H9 (cell line): Measurements from ENCODE around the gene FBXL14. TPM values are rescaled to one million over a fixed set of nuclear protein-coding genes. Genes with fewer than 3 reads are reported as not detected.

Source experiments
- DNase-seq: peaks from one replicate; pipeline ENCODE4 v3.0.0-alpha.2; 2017
- H2AFZ ChIP-seq: one replicate; pipeline ENCODE4 v1.6.1; 2013; ENCODE audit warnings: mild to moderate bottlenecking, low read length, control low read depth, moderate library complexity
- H2AK5ac ChIP-seq: 2 replicates; pipeline ENCODE4 v1.6.1; 2013; ENCODE audit warnings: low read length, control low read depth, mixed read lengths; ENCODE audit not compliant: insufficient read length
- H2BK120ac ChIP-seq: one replicate; pipeline ENCODE4 v1.6.1; 2013; ENCODE audit warnings: low read depth, mild to moderate bottlenecking, low read length, control low read depth, inconsistent platforms; ENCODE audit not compliant: poor library complexity, severe bottlenecking
- H2BK12ac ChIP-seq: 2 replicates; pipeline ENCODE4 v1.6.1; 2013; ENCODE audit warnings: low read length, control low read depth, mixed read lengths, low read depth; ENCODE audit not compliant: insufficient read length
- H2BK15ac ChIP-seq: 2 replicates; pipeline ENCODE4 v1.6.1; 2013; ENCODE audit warnings: low read depth, low read length, control low read depth
- H2BK20ac ChIP-seq: one replicate; pipeline ENCODE4 v1.6.1; 2013; ENCODE audit warnings: low read depth, mild to moderate bottlenecking, low read length, control low read depth, inconsistent platforms; ENCODE audit not compliant: poor library complexity, severe bottlenecking
- H2BK5ac ChIP-seq: 2 replicates; pipeline ENCODE4 v1.6.1; 2013; ENCODE audit warnings: low read length, control low read depth, mixed read lengths; ENCODE audit not compliant: insufficient read length
- H3K14ac ChIP-seq: 2 replicates; pipeline ENCODE4 v1.6.1; 2013; ENCODE audit warnings: low read length, control low read depth; ENCODE audit not compliant: insufficient read depth
- H3K18ac ChIP-seq: 2 replicates; pipeline ENCODE4 v1.6.1; 2013; ENCODE audit warnings: low read depth, mild to moderate bottlenecking, mixed read lengths, low read length, control low read depth; ENCODE audit not compliant: insufficient read length
- H3K23ac ChIP-seq: 2 replicates; pipeline ENCODE4 v1.6.1; 2013; ENCODE audit warnings: low read length, control low read depth, mixed read lengths, low read depth; ENCODE audit not compliant: insufficient read length
- H3K23me2 ChIP-seq: 2 replicates; pipeline ENCODE4 v1.6.1; 2013; ENCODE audit warnings: low read depth, mild to moderate bottlenecking, mixed read lengths, low read length, control low read depth; ENCODE audit not compliant: insufficient read length, poor library complexity, severe bottlenecking
- H3K27ac ChIP-seq: 2 replicates; pipeline ENCODE4 v1.5.1; 2013; ENCODE audit warnings: low read length, control low read depth, mixed read lengths, low read depth; ENCODE audit not compliant: insufficient read length
- H3K27me3 ChIP-seq: 2 replicates; pipeline ENCODE4 v1.6.1; 2013; ENCODE audit warnings: low read length, control low read depth, inconsistent platforms; ENCODE audit not compliant: insufficient read depth
- H3K4ac ChIP-seq: 2 replicates; pipeline ENCODE4 v1.6.1; 2013; ENCODE audit warnings: low read depth, mild to moderate bottlenecking, control low read depth, inconsistent platforms, low read length, moderate library complexity
- H3K4me1 ChIP-seq: 2 replicates; pipeline ENCODE4 v1.6.1; 2013; ENCODE audit warnings: low read length, control low read depth, inconsistent platforms; ENCODE audit not compliant: insufficient read depth
- H3K4me2 ChIP-seq: 2 replicates; pipeline ENCODE4 v1.6.1; 2013; ENCODE audit warnings: low read length, control low read depth, mixed read lengths; ENCODE audit not compliant: insufficient read length, insufficient read depth
- H3K56ac ChIP-seq: 2 replicates; pipeline ENCODE4 v1.6.1; 2013; ENCODE audit warnings: low read depth, mild to moderate bottlenecking, mixed read lengths, low read length, control low read depth; ENCODE audit not compliant: insufficient read length
- H3K79me1 ChIP-seq: 2 replicates; pipeline ENCODE4 v1.6.1; 2013; ENCODE audit warnings: low read depth, mild to moderate bottlenecking, moderate library complexity, low read length, control low read depth, inconsistent platforms; ENCODE audit not compliant: insufficient read depth, poor library complexity, severe bottlenecking
- H3K79me2 ChIP-seq: 2 replicates; pipeline ENCODE4 v1.6.1; 2013; ENCODE audit warnings: low read length, control low read depth, inconsistent platforms; ENCODE audit not compliant: insufficient read depth
- H3K9ac ChIP-seq: 2 replicates; pipeline ENCODE4 v1.6.1; 2013; ENCODE audit warnings: low read length, control low read depth, mixed read lengths; ENCODE audit not compliant: insufficient read length; ENCODE audit errors: extremely low read depth
- H3K9me3 ChIP-seq: one replicate; pipeline ENCODE4 v1.6.1; 2013; ENCODE audit warnings: low read depth, low read length, inconsistent platforms; ENCODE audit not compliant: control insufficient read depth
- H3T11ph ChIP-seq: one replicate; pipeline ENCODE4 v1.6.1; 2013; ENCODE audit warnings: mild to moderate bottlenecking, low read length, control low read depth, inconsistent platforms
- H4K20me1 ChIP-seq: one replicate; pipeline ENCODE4 v1.6.1; 2013; ENCODE audit not compliant: control insufficient read depth, insufficient read length, insufficient read depth
- H4K5ac ChIP-seq: 2 replicates; pipeline ENCODE4 v1.6.1; 2013; ENCODE audit warnings: low read depth, mild to moderate bottlenecking, mixed read lengths, low read length, control low read depth; ENCODE audit not compliant: insufficient read length
- H4K8ac ChIP-seq: replicated peaks from 2 replicates; pipeline ENCODE4 v1.6.1; 2013; ENCODE audit warnings: low read length, control low read depth, mixed read lengths, low read depth; ENCODE audit not compliant: insufficient read length
- H4K91ac ChIP-seq: 2 replicates; pipeline ENCODE4 v1.6.1; 2013; ENCODE audit warnings: low read depth, mild to moderate bottlenecking, moderate library complexity, mixed read lengths, low read length, control low read depth; ENCODE audit not compliant: insufficient read length
- H3K27ac Mint-ChIP-seq, 3 experiments: 2 replicates in 2 of 3; 3 replicates in 1 of 3; pipeline ENCODE4 v1.8.0; 2020 to 2021; ENCODE audit warnings: mixed read lengths in 3 of 3, mild to moderate bottlenecking in 1 of 3, moderate library complexity in 1 of 3
- H3K27me3 Mint-ChIP-seq: 2 replicates; pipeline ENCODE4 v1.8.0; 2021; ENCODE audit warnings: low read depth, mild to moderate bottlenecking, moderate library complexity, mixed read lengths
- H3K36me3 Mint-ChIP-seq, 3 experiments: 2 replicates in 2 of 3; 3 replicates in 1 of 3; pipeline ENCODE4 v1.8.0; 2020 to 2021; ENCODE audit warnings: low read depth in 3 of 3, mixed read lengths in 3 of 3; ENCODE audit not compliant: insufficient read depth in 1 of 3
- H3K4me1 Mint-ChIP-seq, 2 experiments: 2 replicates each; pipeline ENCODE4 v1.8.0; 2020; ENCODE audit warnings: mixed read lengths in 2 of 2
- H3K4me3 Mint-ChIP-seq, 2 experiments: 2 replicates in 1 of 2; 3 replicates in 1 of 2; pipeline ENCODE4 v1.8.0; 2020 to 2021; ENCODE audit warnings: mild to moderate bottlenecking in 2 of 2, mixed read lengths in 2 of 2, moderate library complexity in 1 of 2
- H3K9me3 Mint-ChIP-seq, 2 experiments: 2 replicates in 1 of 2; 3 replicates in 1 of 2; pipeline ENCODE4 v1.8.0; 2020; ENCODE audit warnings: mild to moderate bottlenecking in 2 of 2, mixed read lengths in 2 of 2, moderate library complexity in 1 of 2
- CTCF ChIP-seq: fragments of 200-600 bp; sonication (generic); conservative IDR thresholded peaks from 3 replicates; pipeline ENCODE4 v1.8.0; 2021; ENCODE audit warnings: antibody characterized with exemption, mild to moderate bottlenecking
- WGBS: extraction: QIAGEN DNeasy Blood & Tissue Kit; methylation state at CpG from one replicate; pipeline ENCODE4 v1.1.7; 2013; ENCODE audit warnings: missing lambda C conversion rate, low lambda C conversion rate, mixed read lengths; ENCODE audit not compliant: insufficient read length; ENCODE audit errors: extremely low coverage; 5-methylcytosine and 5-hydroxymethylcytosine counted together
- total RNA-seq: library from RNA; stranded (reverse); gene quantifications from 2 replicates; pipeline ENCODE4 v1.2.1, GENCODE V29; 2021

The FBXL14 gene
- total RNA-seq, 1 experiment from 2014 or later: 15.6 TPM

GRCh38 chr12:1605129-1606020, 11.0 kb upstream of the FBXL14 start:
- Histone ChIP-seq H2BK12ac (no peak overlapping the region), H2AFZ (no peak overlapping the region), H3K79me2 (no peaks in the 10 kb centered on the region), H3K23ac (no peak overlapping the region), H3K4me1 (0 out of 2 replicates have a peak, but pooled peaks cover 2% of the 10 kb centered on the region), H3K27me3 (peaks cover 2% of the 10 kb centered on the region; the same call in 1 of the 2 replicates), H2BK120ac (no peak overlapping the region), H3K79me1 (no peaks in the 10 kb centered on the region), H2BK5ac (no peak overlapping the region), H4K8ac (no peak overlapping the region), H4K20me1 (no peaks in the 10 kb centered on the region), H3K56ac (no peak overlapping the region), H4K5ac (no peak overlapping the region), H4K91ac (no peak overlapping the region), H2AK5ac (no peak overlapping the region), H3K9ac (no peak overlapping the region), H3K23me2 (peaks cover 6% of the 10 kb centered on the region), H3K9me3 (no peaks in the 10 kb centered on the region), H3K18ac (no peak overlapping the region), H3K14ac (no peak overlapping the region), H3T11ph (no peak overlapping the region), H3K4me2 (peak overlapping the region; percentile 52), H2BK15ac (no peak overlapping the region), H2BK20ac (no peak overlapping the region), H3K4ac (no peak overlapping the region), H3K27ac (no peak overlapping the region)
- Mint-ChIP-seq H3K36me3 (no peaks in the 10 kb centered on the region), H3K27ac (no peak overlapping the region), H3K4me3 (peak overlapping the region; percentile 62 to 69), H3K4me1 (peaks cover 16 to 20% of the 10 kb centered on the region in 2 experiments), H3K9me3 (no peaks in the 10 kb centered on the region), H3K27me3 (peaks cover 57% of the 10 kb centered on the region)
- TF ChIP-seq CTCF: peak; percentile 84
- no CpG with 5 or more reads among the region's 22 CpGs for WGBS
- DNase-seq: peak; percentile 74
